Progenitor cell of endocrine pancreas (in vitro differentiated cells): ENCODE measurements around the gene SGPP2. TPM values are rescaled to one million over a fixed set of nuclear protein-coding genes. Genes with fewer than 3 reads are reported as not detected.

Source experiments
- DNase-seq: peaks from one replicate; pipeline ENCODE4 v3.0.0; 2021; ENCODE audit warnings: low spot score; ENCODE audit not compliant: unreplicated experiment
- H3K27ac Mint-ChIP-seq: 2 replicates; pipeline ENCODE4 v1.8.0; 2021; ENCODE audit warnings: mild to moderate bottlenecking, moderate library complexity, mixed read lengths
- H3K27me3 Mint-ChIP-seq: 2 replicates; pipeline ENCODE4 v1.8.0; 2021; ENCODE audit warnings: mixed read lengths
- H3K36me3 Mint-ChIP-seq: 2 replicates; pipeline ENCODE4 v1.8.0; 2022; ENCODE audit warnings: mixed read lengths; ENCODE audit not compliant: insufficient read depth
- H3K4me1 Mint-ChIP-seq: 2 replicates; pipeline ENCODE4 v1.8.0; 2021; ENCODE audit warnings: low read depth, mixed read lengths
- H3K4me3 Mint-ChIP-seq: 2 replicates; pipeline ENCODE4 v1.8.0; 2021; ENCODE audit warnings: low read depth, mild to moderate bottlenecking, moderate library complexity, mixed read lengths
- H3K9me3 Mint-ChIP-seq: 2 replicates; pipeline ENCODE4 v1.8.0; 2021; ENCODE audit warnings: low read depth, mixed read lengths
- total RNA-seq: library from RNA; stranded (reverse); gene quantifications from 2 replicates; pipeline ENCODE4 v1.2.1, GENCODE V29; 2021
- TF ChIP-seq, protein P1 (sequence below): fragments of 200-600 bp; sonication (generic); IDR thresholded peaks from one replicate; pipeline ENCODE4 v1.5.0; 2021; ENCODE audit warnings: antibody characterized with exemption, mild to moderate bottlenecking; ENCODE audit not compliant: unreplicated experiment

The SGPP2 gene
- total RNA-seq, 1 donor from 2014 or later = 19.8 TPM

DNA sequence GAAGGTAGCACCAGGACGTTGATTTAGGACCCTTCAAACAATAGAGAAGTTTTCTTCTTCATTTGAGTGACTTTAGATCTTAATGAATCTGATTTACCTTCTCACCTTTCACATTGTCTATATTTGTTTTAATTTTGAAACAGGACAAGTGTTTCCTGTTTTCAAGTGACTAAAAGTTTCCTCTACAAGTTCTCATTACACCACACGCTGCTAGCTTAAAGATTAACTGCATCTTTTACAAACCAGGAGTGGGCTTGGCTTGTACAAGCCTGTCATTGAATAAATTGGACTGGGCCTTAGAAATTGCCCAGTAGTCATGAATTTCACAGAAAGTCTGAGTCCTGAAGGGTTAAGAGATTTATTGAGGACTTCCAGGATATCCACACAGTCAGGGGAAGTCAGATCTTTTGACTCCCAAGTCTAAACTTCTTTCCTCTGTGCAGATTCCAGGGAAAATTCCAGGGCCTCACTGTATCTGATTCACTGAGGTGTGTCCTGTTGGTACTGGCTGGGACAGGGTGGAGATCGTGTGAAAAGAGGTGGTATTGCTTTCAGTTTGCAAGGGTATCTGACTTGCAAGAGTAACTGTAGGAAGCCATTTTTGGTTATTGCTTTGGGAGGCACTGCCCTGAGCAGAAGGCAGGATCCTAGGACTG, 3.4 kb downstream of the SGPP2 start:
- DNase-seq = no peak
- peak overlapping the region; percentile 45 for H3K27ac Mint-ChIP-seq
- peak overlapping the region; percentile 27 for H3K4me3 Mint-ChIP-seq
- H3K36me3 Mint-ChIP-seq = peaks cover 11% of the 10 kb centered on the region
- peaks cover 8% of the 10 kb centered on the region for H3K9me3 Mint-ChIP-seq
- TF ChIP-seq, protein P1, sequence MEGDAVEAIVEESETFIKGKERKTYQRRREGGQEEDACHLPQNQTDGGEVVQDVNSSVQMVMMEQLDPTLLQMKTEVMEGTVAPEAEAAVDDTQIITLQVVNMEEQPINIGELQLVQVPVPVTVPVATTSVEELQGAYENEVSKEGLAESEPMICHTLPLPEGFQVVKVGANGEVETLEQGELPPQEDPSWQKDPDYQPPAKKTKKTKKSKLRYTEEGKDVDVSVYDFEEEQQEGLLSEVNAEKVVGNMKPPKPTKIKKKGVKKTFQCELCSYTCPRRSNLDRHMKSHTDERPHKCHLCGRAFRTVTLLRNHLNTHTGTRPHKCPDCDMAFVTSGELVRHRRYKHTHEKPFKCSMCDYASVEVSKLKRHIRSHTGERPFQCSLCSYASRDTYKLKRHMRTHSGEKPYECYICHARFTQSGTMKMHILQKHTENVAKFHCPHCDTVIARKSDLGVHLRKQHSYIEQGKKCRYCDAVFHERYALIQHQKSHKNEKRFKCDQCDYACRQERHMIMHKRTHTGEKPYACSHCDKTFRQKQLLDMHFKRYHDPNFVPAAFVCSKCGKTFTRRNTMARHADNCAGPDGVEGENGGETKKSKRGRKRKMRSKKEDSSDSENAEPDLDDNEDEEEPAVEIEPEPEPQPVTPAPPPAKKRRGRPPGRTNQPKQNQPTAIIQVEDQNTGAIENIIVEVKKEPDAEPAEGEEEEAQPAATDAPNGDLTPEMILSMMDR = no peak
- H3K27me3 Mint-ChIP-seq = peaks cover 18% of the 10 kb centered on the region
- H3K4me1 Mint-ChIP-seq = peaks cover 43% of the 10 kb centered on the region

DNA sequence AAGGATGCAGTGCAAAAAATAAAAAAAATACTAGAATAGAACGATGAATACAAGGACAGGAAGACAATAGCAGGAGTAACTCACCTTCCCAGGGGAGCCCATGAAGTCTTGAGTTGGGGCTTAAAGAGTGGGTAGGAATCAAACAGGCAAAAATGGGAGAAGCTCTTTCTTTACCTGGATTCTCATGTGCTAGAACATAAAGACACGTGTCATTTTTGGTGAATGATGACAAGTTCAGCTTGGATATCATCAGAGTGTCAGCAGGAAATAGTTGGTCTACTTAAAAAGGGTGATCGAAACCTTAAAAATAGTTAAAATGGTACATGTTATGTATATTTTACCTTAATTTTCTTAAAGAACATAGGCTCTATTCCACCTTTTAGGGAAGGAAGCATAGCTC, 5.7 kb downstream of the SGPP2 start:
- Mint-ChIP-seq H3K4me3 (no peak overlapping the region), H3K4me1 (peaks cover 47% of the 10 kb centered on the region), H3K27ac (no peak overlapping the region), H3K27me3 (peaks cover 3% of the 10 kb centered on the region), H3K9me3 (peaks cover 8% of the 10 kb centered on the region), H3K36me3 (peaks cover 13% of the 10 kb centered on the region)
- DNase-seq = no peak
- TF ChIP-seq, protein P1 = no peak

DNA sequence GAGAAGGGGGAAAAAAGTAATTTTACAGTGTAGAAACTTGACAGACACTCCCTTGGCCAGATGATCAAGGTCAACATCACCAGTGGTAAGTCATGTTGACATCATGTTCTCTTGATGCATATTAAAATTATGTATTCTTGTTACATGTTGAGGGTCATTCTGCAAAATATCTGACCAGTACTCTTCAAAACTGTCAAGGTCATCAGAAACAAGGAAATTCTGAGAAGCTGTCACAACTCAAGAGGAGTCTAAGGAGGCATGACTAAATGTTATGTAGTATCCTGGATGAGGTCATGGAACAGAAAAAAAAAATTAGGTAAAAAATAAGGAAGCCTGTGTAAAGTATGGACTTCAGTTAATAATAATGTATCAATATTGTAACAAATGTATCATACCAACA, 6.3 kb downstream of the SGPP2 start:
- Mint-ChIP-seq H3K9me3 (peaks cover 8% of the 10 kb centered on the region), H3K27ac (no peak overlapping the region), H3K4me3 (no peak overlapping the region), H3K27me3 (no peaks in the 10 kb centered on the region), H3K4me1 (peaks cover 43% of the 10 kb centered on the region), H3K36me3 (peaks cover 13% of the 10 kb centered on the region)
- DNase-seq = no peak
- TF ChIP-seq, protein P1 = no peak

DNA sequence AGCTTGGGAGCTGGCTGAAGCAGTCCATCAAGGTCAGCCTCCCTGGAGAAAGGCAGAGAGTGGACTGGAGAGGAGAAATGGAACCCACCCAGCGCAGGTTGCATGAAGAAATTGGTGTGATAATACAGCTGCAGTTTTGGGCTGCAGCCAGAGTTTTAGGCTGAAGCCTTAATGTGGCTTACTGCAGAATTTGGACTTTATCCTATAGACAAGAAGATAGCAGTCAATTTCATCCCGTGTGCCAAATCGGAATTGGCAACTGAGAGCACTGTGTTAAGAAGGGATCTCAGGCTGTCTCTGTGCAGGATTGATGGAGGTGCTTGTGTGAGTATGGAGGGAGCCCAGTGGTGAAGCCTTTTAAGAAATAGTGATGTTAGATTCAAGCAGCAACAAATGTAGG, 7.5 kb downstream of the SGPP2 start:
- Mint-ChIP-seq H3K9me3 (peaks cover 8% of the 10 kb centered on the region), H3K4me3 (no peak overlapping the region), H3K27ac (peak overlapping the region; percentile 22), H3K36me3 (peaks cover 13% of the 10 kb centered on the region), H3K27me3 (no peaks in the 10 kb centered on the region), H3K4me1 (peaks cover 33% of the 10 kb centered on the region)
- DNase-seq = no peak
- TF ChIP-seq, protein P1 = no peak

DNA sequence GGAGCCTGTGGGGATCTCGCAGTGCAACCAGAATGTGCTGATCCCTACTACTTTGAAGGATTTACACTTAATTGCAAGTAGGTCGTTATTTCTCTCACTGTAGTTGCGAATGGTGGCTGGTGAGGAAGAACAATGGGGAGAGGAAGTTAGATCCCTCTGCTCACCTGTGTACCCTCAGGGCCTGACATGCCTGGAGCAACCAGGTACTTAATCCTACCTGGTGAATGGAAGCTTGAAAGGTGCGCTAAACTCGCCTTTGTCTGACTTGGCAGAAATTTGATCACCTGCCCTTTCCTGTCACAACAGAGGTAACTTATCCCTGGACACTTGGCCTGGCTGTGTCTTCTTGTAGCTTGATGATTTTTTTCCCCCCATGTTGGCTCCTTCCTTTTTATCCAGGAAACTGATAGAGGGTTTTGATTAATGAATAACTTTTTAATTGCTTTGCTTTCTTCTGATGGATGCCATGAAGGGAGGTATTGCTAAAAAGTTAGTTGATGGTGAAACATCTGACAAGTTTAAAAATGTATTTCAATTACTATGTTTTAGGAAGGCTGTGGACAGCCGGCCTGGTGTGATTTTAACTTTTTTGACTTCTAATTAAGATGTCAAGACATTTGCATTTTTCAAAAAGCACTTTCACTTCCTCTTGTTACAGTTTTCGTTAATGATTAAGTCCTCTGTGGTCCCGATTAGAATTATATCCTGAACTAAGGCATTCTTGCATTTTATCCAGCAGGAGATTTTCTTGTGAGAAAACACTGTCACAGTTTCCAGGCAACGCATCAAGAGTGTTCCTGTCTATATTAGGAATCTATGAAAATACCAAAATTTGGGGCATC, 9.2 kb downstream of the SGPP2 start:
- Mint-ChIP-seq H3K9me3 (peaks cover 12% of the 10 kb centered on the region), H3K36me3 (peaks cover 17% of the 10 kb centered on the region), H3K4me3 (peak overlapping the region; percentile 39), H3K4me1 (peaks cover 20% of the 10 kb centered on the region), H3K27ac (peak overlapping the region; percentile 96), H3K27me3 (no peaks in the 10 kb centered on the region)
- DNase-seq = no peak
- TF ChIP-seq, protein P1 = no peak
